ENCODE results near the gene GABARAPL2.
"Not testable (repeated sequence)": the region's sequence is repeated elsewhere in the genome, so short reads cannot be mapped to it uniquely, and the experiment has no call there.

GABARAPL2 gene

DNA sequence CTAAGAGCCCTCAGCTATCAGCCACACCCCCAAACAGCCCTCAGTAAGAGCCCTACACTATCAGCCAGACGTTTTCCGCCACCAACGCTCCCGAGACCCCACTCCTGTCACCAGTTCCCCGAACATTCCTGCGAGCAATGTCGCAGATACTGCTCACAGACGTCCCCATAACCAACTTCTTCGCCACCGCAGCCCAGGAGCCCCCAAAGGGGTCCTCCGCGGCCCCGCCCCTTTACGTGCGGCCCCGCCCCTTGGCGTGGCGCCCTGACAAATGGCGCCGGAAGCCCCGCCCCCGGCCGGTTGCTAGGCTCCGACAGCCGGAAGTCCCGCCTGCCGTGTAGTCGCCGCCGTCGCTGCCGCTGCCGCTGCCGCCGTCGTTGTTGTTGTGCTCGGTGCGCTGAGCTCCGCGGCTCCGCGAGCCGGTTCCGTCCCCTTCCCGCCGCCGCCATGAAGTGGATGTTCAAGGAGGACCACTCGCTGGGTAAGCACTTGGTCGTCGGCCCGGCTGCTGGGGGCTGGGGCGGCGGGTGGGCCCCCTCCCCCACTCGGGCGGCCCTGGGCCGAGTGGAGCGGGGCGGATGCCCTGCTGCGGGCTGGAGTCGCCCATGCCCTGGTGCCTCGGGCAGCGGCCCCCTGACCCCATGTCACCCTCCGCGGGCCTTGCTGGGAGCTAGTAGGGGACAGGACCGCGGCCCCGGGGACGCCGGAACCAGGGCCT lies at the start of gene GABARAPL2:
TSS of gene GABARAPL2 (plus strand) at position 340 of the 718 bp plus-strand sequence. CDS start at position 448, 108 bp downstream.
- H3K4me1 Mint-ChIP-seq (ENCODE audit: low read depth) = peaks cover 38% of the 10 kb centered on the region
- no peaks in the 10 kb centered on the region for H3K9me3 Mint-ChIP-seq (ENCODE audit: low read depth)
- H3K36me3 Mint-ChIP-seq = no peaks in the 10 kb centered on the region
- H3K27ac Mint-ChIP-seq = peak within 1 kb of the TSS; percentile 95
- H3K4me3 Mint-ChIP-seq = peak within 1 kb of the TSS; percentile 96
- peaks cover 2% of the 10 kb centered on the region for H3K27me3 Mint-ChIP-seq

GRCh38 chr16:75519175-75519574 lies 47.0 kb upstream of the GABARAPL2 start:
- Mint-ChIP-seq H3K27ac (no peak overlapping the region), H3K4me3 (no peak overlapping the region), H3K27me3 (no peaks in the 10 kb centered on the region), H3K4me1 (ENCODE audit: low read depth) (peaks cover 8% of the 10 kb centered on the region), H3K9me3 (ENCODE audit: low read depth) (no peaks in the 10 kb centered on the region), H3K36me3 (no peaks in the 10 kb centered on the region)

DNA sequence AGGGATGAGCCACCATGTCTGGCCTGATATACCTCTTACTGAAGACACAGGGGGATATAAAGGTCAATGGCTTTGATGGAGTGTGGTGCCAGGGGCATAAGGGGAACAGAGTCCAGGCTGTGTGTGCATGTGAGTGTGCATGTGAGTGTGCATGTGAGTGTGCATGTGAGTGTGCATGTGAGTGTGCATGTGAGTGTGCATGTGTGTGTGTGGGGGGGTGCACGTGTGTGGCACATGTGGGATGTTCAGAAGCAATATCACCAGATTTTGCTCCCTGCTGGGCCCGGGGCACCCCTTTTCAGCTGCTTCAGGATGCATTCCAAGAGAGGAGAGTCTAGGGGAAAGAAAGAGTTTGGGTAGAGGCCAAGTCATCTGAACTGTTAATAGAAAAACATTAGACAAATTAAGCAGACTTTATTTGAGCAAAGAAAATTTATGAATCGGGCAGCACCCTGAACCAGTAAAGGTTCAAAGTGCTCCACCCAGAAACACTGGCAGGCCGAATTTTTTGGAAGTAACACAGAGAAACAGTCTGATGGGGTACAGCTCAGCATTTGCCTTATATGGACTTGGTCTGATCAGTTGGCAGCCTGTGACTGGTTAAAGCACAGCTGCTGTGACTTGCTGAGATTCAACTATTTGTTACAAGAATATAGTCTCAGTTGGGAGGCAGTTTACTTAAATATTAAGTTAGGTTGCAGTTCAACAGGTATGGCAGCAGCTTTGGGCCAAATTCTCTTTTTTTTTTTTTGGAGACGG lies 40.0 kb upstream of the GABARAPL2 start:
- Mint-ChIP-seq H3K36me3 (no peaks in the 10 kb centered on the region), H3K27me3 (no peaks in the 10 kb centered on the region), H3K4me1 (ENCODE audit: low read depth) (no peaks in the 10 kb centered on the region), H3K4me3 (no peak overlapping the region), H3K9me3 (ENCODE audit: low read depth) (no peaks in the 10 kb centered on the region), H3K27ac (no peak overlapping the region)

DNA sequence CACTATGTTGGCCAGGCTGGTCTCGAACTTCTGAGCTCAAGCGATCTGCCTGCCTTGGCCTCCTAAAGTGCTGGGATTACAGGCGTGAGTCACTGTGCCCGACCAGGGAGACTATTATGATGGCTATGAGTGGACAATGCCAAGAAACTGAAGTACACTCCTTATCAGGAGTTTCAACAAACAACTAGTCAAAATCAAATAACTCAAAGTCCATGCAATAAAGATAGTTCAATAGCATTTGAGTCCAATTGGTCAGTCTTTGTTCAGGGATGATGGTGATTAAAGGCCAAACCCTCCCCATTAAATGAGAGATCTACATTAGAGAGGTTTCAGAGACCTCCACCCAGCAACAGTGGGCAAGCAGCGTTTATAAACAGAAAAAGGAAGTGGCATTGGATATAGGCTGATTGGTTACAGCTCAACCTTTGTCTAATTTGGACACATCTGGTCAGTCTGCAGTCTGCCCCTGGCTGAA lies 38.3 kb upstream of the GABARAPL2 start:
- Mint-ChIP-seq H3K27me3 (no peaks in the 10 kb centered on the region), H3K36me3 (no peaks in the 10 kb centered on the region), H3K9me3 (ENCODE audit: low read depth) (no peaks in the 10 kb centered on the region), H3K4me1 (ENCODE audit: low read depth) (no peaks in the 10 kb centered on the region), H3K4me3 (no peak overlapping the region), H3K27ac (no peak overlapping the region)

GRCh38 chr16:75529056-75529905 lies 36.9 kb upstream of the GABARAPL2 start:
- no peaks in the 10 kb centered on the region for H3K36me3 Mint-ChIP-seq
- no peak overlapping the region for H3K27ac Mint-ChIP-seq
- H3K9me3 Mint-ChIP-seq (ENCODE audit: low read depth) = no peaks in the 10 kb centered on the region
- H3K4me1 Mint-ChIP-seq (ENCODE audit: low read depth) = no peaks in the 10 kb centered on the region
- no peaks in the 10 kb centered on the region for H3K27me3 Mint-ChIP-seq
- H3K4me3 Mint-ChIP-seq = no peak overlapping the region

GRCh38 chr16:75529959-75530358 lies 36.2 kb upstream of the GABARAPL2 start:
- Mint-ChIP-seq H3K27ac (no peak overlapping the region), H3K27me3 (no peaks in the 10 kb centered on the region), H3K4me3 (no peak overlapping the region), H3K4me1 (ENCODE audit: low read depth) (no peaks in the 10 kb centered on the region), H3K36me3 (no peaks in the 10 kb centered on the region), H3K9me3 (ENCODE audit: low read depth) (no peaks in the 10 kb centered on the region)

DNA sequence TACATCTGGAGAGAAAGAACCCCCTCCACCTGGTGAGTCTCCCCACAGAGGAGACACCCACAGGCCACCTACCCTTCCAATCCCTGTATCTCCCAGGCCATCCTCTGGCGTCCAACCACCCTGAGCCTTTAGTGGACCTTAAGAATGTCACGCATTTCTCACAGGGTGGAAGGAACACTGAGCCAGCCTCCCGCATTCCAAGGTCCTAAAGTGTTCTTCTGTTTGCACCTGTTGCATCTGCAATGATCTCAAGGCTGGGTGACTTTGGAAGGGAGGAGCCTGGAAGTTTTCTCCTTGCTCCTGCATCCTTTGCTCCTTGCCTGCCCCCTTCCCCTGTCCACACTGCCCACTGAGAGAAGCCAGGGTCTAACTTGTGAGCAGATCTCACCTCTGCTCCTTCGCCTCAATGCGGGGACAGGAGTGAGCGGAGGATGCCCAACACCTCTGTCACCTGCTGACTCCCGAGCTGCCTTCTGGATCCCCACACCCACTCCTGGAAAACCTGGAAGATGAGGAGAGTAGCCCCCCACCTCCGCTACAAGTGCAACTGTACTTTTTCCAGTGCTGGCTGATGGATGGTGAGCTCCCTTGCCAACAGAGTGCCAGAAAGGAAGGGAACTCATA lies 33.9 kb upstream of the GABARAPL2 start:
- H3K36me3 Mint-ChIP-seq = no peaks in the 10 kb centered on the region
- no peaks in the 10 kb centered on the region for H3K4me1 Mint-ChIP-seq (ENCODE audit: low read depth)
- no peaks in the 10 kb centered on the region for H3K9me3 Mint-ChIP-seq (ENCODE audit: low read depth)
- no peaks in the 10 kb centered on the region for H3K27me3 Mint-ChIP-seq
- no peak overlapping the region for H3K4me3 Mint-ChIP-seq
- no peak overlapping the region for H3K27ac Mint-ChIP-seq

- Mint-ChIP-seq H3K27me3 (no peaks in the 10 kb centered on the region), H3K4me3 (no peak overlapping the region), H3K4me1 (ENCODE audit: low read depth) (no peaks in the 10 kb centered on the region), H3K9me3 (ENCODE audit: low read depth) (no peaks in the 10 kb centered on the region), H3K27ac (no peak overlapping the region), H3K36me3 (no peaks in the 10 kb centered on the region)
Observed at GRCh38 chr16:75532791-75533190, 33.4 kb upstream of the GABARAPL2 start.

GRCh38 chr16:75534560-75535205 lies 31.5 kb upstream of the GABARAPL2 start:
- H3K27ac Mint-ChIP-seq = no peak overlapping the region
- H3K27me3 Mint-ChIP-seq = no peaks in the 10 kb centered on the region
- H3K4me1 Mint-ChIP-seq (ENCODE audit: low read depth) = no peaks in the 10 kb centered on the region
- H3K9me3 Mint-ChIP-seq (ENCODE audit: low read depth) = no peaks in the 10 kb centered on the region
- H3K4me3 Mint-ChIP-seq = no peak overlapping the region
- no peaks in the 10 kb centered on the region for H3K36me3 Mint-ChIP-seq

- H3K4me1 Mint-ChIP-seq (ENCODE audit: low read depth) = no peaks in the 10 kb centered on the region
- no peaks in the 10 kb centered on the region for H3K27me3 Mint-ChIP-seq
- H3K27ac Mint-ChIP-seq = no peak overlapping the region
- H3K4me3 Mint-ChIP-seq = no peak overlapping the region
- H3K36me3 Mint-ChIP-seq = no peaks in the 10 kb centered on the region
- no peaks in the 10 kb centered on the region for H3K9me3 Mint-ChIP-seq (ENCODE audit: low read depth)
Observed at GRCh38 chr16:75535211-75535843, 30.9 kb upstream of the GABARAPL2 start.

DNA sequence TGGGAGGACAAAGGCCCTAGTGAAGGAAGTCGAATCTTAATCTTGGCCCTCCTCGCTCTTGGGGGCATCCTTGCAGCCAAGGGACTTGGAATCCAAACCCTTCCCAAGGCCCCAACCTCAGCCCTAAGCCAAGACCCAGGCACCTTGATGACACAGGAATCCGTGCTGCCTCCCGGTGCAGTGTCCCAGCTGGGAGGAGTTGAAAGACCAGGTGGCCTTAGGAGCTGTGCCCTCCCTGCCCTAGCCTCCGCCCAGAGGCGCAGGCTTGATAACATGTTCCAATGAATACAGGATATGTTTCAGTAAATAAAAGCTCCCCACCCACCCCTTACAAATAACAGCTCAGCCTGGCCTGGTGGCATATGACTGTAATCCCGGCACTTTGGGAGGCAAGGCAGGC lies 30.3 kb upstream of the GABARAPL2 start, which contains the start of gene CHST5:
TSS of gene CHST5 (minus strand) at position 208 of the 400 bp plus-strand sequence. CDS start 5,724 bp downstream, outside the sequence.
- H3K9me3 Mint-ChIP-seq (ENCODE audit: low read depth) = no peaks in the 10 kb centered on the region
- H3K27ac Mint-ChIP-seq = no peak within 1 kb of the TSS
- no peaks in the 10 kb centered on the region for H3K4me1 Mint-ChIP-seq (ENCODE audit: low read depth)
- H3K36me3 Mint-ChIP-seq = no peaks in the 10 kb centered on the region
- no peak within 1 kb of the TSS for H3K4me3 Mint-ChIP-seq
- H3K27me3 Mint-ChIP-seq = no peaks in the 10 kb centered on the region

GRCh38 chr16:75537776-75538175 lies 28.4 kb upstream of the GABARAPL2 start:
- Mint-ChIP-seq H3K36me3 (no peaks in the 10 kb centered on the region), H3K27ac (no peak overlapping the region), H3K9me3 (ENCODE audit: low read depth) (no peaks in the 10 kb centered on the region), H3K4me3 (no peak overlapping the region), H3K27me3 (no peaks in the 10 kb centered on the region), H3K4me1 (ENCODE audit: low read depth) (no peaks in the 10 kb centered on the region)

GRCh38 chr16:75538882-75539565 lies 27.2 kb upstream of the GABARAPL2 start:
- H3K4me1 Mint-ChIP-seq (ENCODE audit: low read depth); H3K27ac Mint-ChIP-seq; H3K27me3 Mint-ChIP-seq; H3K9me3 Mint-ChIP-seq (ENCODE audit: low read depth); H3K36me3 Mint-ChIP-seq; H3K4me3 Mint-ChIP-seq: not testable (repeated sequence)
